WERI-Rb-1 (cell line): Measurements from ENCODE around the gene TEX261.
A peak's percentile ranks its signal among the peaks of the same experiment; 100 is the strongest.
"Not testable (repeated sequence)": the region's sequence is repeated elsewhere in the genome, so short reads cannot be mapped to it uniquely, and the experiment has no call there.

Source experiments
- DNase-seq: peaks from one replicate; pipeline ENCODE4 v3.0.0-alpha.2; 2020
- H3K27ac ChIP-seq: fragments of 250-450 bp; sonication (Bioruptor Pico); 2 replicates; pipeline ENCODE4 v1.5.1; 2020; ENCODE audit warnings: mild to moderate bottlenecking, moderate library complexity
- H3K27me3 ChIP-seq: fragments of 250-450 bp; sonication (Bioruptor Pico); 2 replicates; pipeline ENCODE4 v1.5.1; 2021; ENCODE audit warnings: mild to moderate bottlenecking, low read depth, moderate library complexity; ENCODE audit not compliant: insufficient read depth, severe bottlenecking
- H3K36me3 ChIP-seq: fragments of 250-450 bp; sonication (Bioruptor Pico); 2 replicates; pipeline ENCODE4 v1.5.1; 2020; ENCODE audit warnings: mild to moderate bottlenecking, moderate library complexity
- H3K4me3 ChIP-seq: 2 replicates; pipeline ENCODE4 v1.5.1; 2011; ENCODE audit warnings: low read depth, mild to moderate bottlenecking, control low read depth, low read length
- H3K9me3 ChIP-seq: fragments of 250-450 bp; sonication (Bioruptor Pico); 2 replicates; pipeline ENCODE4 v1.5.1; 2021; ENCODE audit warnings: mild to moderate bottlenecking, moderate library complexity; ENCODE audit not compliant: severe bottlenecking
- TF ChIP-seq, protein P1 (sequence below): IDR thresholded peaks from 2 replicates; pipeline ENCODE4 v1.5.1; 2011; ENCODE audit warnings: low read depth, mild to moderate bottlenecking, control low read depth, inconsistent platforms, low read length

Gene TEX261

DNA sequence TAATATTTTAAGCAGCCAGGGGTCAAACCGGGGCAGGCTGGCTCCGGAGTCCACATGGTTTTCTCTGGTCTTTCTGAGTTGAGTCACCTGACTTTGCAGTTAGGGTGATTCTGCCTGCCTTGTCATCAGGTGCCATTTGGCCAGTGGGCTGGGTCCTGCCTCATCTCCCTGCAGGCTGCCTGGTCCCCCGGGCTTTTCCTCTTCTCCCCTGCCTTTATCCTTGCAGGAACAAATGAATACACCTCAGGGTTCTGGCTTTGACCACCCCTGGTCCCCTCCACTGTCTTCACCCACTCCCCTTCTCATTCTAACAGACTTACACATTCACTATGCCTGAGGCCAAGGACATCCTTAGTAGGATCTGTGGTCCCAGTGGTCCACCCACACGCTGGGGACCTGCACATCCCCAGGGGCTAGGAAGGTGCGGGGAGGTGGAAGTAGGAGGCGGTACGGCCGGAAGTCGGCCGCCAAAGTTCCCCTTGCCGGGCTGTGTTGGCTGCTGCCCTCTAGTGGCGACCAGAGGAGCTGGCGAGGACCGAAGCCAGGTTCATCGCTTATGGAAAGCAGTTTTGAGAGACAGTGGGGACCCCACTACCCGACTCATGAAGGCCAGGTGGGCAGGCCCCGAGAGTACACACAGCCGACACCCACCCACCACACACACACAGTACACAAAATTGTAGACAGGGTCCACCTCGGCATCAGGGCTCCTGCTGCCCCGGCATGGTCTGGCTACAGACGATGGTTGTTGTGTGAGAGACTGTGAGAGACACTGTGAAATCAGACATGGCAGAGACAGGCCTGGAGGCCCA, 6.3 kb upstream of the TEX261 start:
- H3K9me3 ChIP-seq, result no peaks in the 10 kb centered on the region
- H3K27me3 ChIP-seq, result no peaks in the 10 kb centered on the region
- TF ChIP-seq, protein P1, sequence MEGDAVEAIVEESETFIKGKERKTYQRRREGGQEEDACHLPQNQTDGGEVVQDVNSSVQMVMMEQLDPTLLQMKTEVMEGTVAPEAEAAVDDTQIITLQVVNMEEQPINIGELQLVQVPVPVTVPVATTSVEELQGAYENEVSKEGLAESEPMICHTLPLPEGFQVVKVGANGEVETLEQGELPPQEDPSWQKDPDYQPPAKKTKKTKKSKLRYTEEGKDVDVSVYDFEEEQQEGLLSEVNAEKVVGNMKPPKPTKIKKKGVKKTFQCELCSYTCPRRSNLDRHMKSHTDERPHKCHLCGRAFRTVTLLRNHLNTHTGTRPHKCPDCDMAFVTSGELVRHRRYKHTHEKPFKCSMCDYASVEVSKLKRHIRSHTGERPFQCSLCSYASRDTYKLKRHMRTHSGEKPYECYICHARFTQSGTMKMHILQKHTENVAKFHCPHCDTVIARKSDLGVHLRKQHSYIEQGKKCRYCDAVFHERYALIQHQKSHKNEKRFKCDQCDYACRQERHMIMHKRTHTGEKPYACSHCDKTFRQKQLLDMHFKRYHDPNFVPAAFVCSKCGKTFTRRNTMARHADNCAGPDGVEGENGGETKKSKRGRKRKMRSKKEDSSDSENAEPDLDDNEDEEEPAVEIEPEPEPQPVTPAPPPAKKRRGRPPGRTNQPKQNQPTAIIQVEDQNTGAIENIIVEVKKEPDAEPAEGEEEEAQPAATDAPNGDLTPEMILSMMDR, result peak; percentile 97
- no peaks in the 10 kb centered on the region for H3K36me3 ChIP-seq
- peak; percentile 84 for DNase-seq
- peak overlapping the region; percentile 67 for H3K27ac ChIP-seq
- H3K4me3 ChIP-seq, result peak overlapping the region; percentile 40

DNA sequence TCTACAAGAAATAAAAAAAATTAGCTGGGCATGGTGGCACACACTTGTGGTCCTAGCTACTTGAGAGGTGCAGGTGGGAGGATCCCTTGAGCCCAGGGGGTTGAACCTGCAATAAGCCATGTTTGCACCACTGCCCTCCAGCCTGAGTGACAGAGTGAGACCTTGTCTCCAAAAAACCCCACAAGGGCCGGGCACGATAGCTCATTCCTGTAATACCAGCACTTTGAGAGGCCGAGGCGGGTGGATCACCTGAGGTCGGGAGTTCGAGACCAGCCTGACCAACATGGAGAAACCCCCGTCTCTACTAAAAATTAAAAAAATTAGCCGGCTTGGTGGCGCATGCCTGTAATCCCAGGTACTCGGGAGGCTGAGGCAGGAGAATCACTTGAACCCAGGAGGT, 5.3 kb upstream of the TEX261 start:
- not testable (repeated sequence) for H3K27ac ChIP-seq, H3K4me3 ChIP-seq, H3K36me3 ChIP-seq, DNase-seq, H3K9me3 ChIP-seq, H3K27me3 ChIP-seq

DNA sequence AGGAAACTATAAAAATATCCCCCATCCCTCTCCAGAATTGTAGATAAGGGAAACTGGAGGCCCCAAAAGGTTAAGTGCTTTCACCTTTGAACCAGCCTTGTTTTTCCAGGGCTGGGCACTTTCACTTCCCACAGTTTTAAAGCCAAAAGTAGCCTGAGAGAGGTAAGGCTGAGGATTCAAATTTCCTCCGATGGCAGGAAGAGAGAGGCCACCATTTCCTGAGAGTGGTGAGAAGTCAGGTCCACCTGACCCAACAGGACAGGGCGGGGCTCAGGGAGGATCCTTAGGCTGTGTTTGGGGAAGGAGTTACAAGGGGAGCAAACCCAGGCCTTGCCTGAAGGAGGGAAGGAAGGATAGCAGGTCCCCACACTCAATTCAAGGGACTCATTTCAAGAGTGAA, 4.7 kb upstream of the TEX261 start:
- Histone ChIP-seq H3K4me3 (no peak overlapping the region), H3K27me3 (no peaks in the 10 kb centered on the region), H3K9me3 (no peaks in the 10 kb centered on the region), H3K36me3 (peaks cover 1% of the 10 kb centered on the region), H3K27ac (no peak overlapping the region)
- TF ChIP-seq, protein P1, result no peak
- no peak for DNase-seq

DNA sequence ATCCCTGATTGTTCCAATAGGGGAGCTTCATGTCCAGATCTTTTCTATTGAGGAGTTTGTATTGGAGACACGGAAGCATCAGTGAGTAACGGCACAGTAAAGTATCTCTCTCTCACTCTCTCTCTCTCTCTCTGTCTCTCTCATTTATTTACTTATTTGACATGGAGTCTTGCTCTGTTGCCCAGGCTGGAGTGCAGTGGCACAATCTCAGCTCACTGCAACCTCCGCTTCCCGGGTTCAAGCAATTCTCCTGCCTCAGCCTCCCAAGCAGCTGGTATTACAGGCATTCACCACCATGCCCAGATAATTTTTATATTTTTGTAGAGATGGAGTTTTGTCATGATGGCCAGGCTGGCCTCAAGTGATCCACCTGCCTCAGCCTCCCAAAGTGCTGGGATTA, 4.2 kb upstream of the TEX261 start:
- DNase-seq, H3K27ac ChIP-seq, H3K4me3 ChIP-seq, H3K27me3 ChIP-seq, H3K36me3 ChIP-seq, H3K9me3 ChIP-seq: not testable (repeated sequence)

DNA sequence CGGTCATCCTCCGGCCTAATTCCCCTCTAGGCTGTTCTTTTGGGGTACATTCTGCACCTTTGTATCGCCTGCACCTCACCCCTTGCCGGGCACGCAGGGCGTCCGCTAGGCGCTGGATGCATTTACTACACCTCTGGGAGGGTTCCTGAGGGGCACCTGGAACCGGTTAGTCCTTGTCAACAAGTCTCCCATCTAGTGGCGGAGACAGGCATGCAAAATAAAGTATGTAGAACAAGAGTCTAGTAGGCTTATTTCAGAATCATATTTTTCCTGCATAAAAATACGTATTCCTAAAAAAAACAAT, 705 bp upstream of the TEX261 start:
- no peaks in the 10 kb centered on the region for H3K27me3 ChIP-seq
- DNase-seq, result peak; percentile 76
- peak overlapping the region; percentile 93 for H3K4me3 ChIP-seq
- H3K27ac ChIP-seq, result peak overlapping the region; percentile 55
- H3K36me3 ChIP-seq, result peaks cover 31% of the 10 kb centered on the region
- H3K9me3 ChIP-seq, result no peaks in the 10 kb centered on the region
- TF ChIP-seq, protein P1, result peak; percentile 60

DNA sequence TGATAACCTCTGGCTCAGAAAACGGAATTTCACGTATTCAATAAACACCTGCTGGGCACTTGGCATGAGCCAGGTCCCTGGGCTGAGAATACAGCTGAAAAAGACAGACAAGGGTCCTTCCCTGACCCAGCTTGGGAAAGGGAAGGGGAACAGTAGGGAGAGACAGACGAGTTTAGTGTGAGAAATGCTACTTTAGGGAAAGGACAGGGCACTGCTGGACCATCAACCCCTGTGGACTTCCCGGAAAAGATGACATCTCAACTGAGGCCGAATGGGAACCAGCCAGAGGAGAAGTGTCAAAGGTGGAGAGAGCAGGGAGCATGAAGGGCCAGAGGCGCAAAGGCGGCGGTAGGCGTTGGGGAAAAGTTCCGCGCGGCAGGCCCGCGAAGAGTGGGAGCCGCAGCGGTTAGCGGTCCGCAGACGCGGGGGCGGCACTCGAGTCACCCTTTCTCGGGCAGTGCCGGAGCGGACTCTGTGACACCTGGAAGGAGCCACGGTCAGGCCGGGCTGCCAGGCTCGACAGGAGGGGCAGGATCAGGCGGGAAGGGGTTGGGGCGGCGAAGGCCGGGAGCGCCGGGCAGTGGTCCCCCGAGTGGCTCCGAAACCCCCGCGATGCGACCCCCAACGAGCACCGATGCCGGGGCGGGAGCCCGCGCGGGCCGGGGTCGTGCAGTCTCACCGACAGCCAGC, 519 bp downstream of the TEX261 start:
- no peaks in the 10 kb centered on the region for H3K27me3 ChIP-seq
- H3K4me3 ChIP-seq, result peak overlapping the region; percentile 97
- H3K36me3 ChIP-seq, result peaks cover 43% of the 10 kb centered on the region
- DNase-seq, result no peak
- H3K27ac ChIP-seq, result peak overlapping the region; percentile 83
- TF ChIP-seq, protein P1, result no peak
- no peaks in the 10 kb centered on the region for H3K9me3 ChIP-seq
